Measurements from ENCODE around the gene ABCD1. TPM values are rescaled to one million over a fixed set of nuclear protein-coding genes. Genes with fewer than 3 reads are reported as not detected.
"Not testable (repeated sequence)": the region's sequence is repeated elsewhere in the genome, so short reads cannot be mapped to it uniquely, and the experiment has no call there.

The ABCD1 gene
- total RNA-seq, 2 donors from 2014 or later: 9.7 to 97.8 TPM

DNA sequence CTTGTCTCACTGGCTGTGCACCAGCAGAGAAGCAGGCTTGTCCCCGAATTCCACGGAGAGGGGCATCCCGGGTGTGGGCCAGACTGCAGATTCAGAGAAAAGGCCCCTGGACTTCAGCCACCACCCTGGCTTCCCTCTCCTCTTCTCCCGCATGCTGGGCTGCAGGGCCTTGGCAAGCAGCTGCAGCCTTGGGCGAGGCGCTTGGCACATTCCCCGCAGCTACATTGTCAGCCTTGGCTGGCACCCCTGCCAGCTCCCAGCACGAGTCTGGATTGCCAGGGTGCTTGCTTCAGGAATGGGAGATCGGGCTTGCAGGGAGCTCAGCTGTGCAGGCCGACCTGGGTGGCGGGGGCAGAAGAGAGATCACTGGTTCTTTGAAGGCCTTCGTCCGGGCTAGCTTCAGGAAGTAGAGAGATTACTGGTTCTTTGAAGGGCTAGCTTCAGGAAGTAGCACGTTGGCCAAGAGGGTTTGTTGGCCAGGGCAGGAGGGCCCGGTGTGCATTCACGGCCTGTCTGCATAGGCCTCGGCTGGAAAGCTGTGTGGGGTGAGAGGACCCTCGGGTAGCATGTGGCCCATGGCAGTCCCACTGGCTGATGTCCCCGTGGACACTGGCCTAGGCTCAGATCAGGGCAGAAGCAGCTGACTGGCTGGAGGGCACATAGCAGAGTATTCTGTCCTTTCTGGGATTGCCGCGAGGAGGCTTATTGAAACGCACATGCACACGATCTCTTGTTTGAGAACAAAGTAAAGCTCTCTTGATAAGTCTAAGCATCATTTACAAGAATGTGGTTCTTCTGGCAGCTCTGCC lies 2.7 kb downstream of the ABCD1 start:
- 6% methylated on average over 16 of the region's 23 CpGs for WGBS
- TF ChIP-seq, protein P1, sequence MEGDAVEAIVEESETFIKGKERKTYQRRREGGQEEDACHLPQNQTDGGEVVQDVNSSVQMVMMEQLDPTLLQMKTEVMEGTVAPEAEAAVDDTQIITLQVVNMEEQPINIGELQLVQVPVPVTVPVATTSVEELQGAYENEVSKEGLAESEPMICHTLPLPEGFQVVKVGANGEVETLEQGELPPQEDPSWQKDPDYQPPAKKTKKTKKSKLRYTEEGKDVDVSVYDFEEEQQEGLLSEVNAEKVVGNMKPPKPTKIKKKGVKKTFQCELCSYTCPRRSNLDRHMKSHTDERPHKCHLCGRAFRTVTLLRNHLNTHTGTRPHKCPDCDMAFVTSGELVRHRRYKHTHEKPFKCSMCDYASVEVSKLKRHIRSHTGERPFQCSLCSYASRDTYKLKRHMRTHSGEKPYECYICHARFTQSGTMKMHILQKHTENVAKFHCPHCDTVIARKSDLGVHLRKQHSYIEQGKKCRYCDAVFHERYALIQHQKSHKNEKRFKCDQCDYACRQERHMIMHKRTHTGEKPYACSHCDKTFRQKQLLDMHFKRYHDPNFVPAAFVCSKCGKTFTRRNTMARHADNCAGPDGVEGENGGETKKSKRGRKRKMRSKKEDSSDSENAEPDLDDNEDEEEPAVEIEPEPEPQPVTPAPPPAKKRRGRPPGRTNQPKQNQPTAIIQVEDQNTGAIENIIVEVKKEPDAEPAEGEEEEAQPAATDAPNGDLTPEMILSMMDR (IDR thresholded peaks at IDR 0.05): no peak
- peak; percentile 48 for TF ChIP-seq POLR2AphosphoS5 (IDR thresholded peaks at IDR 0.05)
- TF ChIP-seq POLR2A (IDR thresholded peaks at IDR 0.05): no peak
- intact Hi-C loops (cut with DNase I): no loop called here
- Histone ChIP-seq H3K9me3 (no peaks in the 10 kb centered on the region), H3K4me3 (no peak overlapping the region), H3K27me3 (replicated peaks; ENCODE audit: insufficient read depth) (no peaks in the 10 kb centered on the region), H3K4me1 (replicated peaks) (no peaks in the 10 kb centered on the region), H3K36me3 (no peaks in the 10 kb centered on the region), H3K27ac (peak overlapping the region; percentile 55 to 76)
- DNase-seq (ENCODE audit: low spot score): peak; percentile 60

DNA sequence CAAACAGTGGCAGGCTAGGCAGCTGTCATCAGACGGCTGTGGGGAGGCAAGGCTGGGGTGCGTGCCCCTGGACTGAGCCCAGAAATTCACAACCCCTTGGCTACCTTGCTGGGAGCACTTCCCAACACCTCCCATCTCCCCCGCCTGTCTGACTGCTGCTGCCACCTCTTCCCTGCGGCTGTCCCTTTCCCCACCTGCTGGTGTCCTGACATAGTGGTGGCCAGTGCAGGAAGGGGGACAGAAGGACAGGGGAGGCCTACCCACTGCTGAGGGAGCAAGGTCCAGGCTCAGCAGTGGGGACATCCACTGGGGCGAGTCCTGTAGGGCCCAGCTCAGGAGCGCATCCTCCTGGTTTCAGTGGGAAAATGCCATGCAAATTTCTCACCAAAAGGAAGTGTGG lies 3.4 kb downstream of the ABCD1 start:
- no peaks in the 10 kb centered on the region for H3K27me3 ChIP-seq (replicated peaks; ENCODE audit: insufficient read depth)
- TF ChIP-seq, protein P1 (IDR thresholded peaks at IDR 0.05): no peak
- TF ChIP-seq POLR2AphosphoS5 (IDR thresholded peaks at IDR 0.05) (no peak), POLR2A (IDR thresholded peaks at IDR 0.05) (no peak)
- no peak for DNase-seq (ENCODE audit: low spot score)
- intact Hi-C loops (cut with DNase I): no loop called here
- H3K36me3 ChIP-seq: no peaks in the 10 kb centered on the region
- no peak overlapping the region for H3K4me3 ChIP-seq
- H3K27ac ChIP-seq: peak overlapping the region in 1 of 2 donors; percentile 76
- 74% methylated on average over 6 of the region's 6 CpGs for WGBS
- H3K4me1 ChIP-seq (replicated peaks): no peaks in the 10 kb centered on the region
- H3K9me3 ChIP-seq: no peaks in the 10 kb centered on the region

DNA sequence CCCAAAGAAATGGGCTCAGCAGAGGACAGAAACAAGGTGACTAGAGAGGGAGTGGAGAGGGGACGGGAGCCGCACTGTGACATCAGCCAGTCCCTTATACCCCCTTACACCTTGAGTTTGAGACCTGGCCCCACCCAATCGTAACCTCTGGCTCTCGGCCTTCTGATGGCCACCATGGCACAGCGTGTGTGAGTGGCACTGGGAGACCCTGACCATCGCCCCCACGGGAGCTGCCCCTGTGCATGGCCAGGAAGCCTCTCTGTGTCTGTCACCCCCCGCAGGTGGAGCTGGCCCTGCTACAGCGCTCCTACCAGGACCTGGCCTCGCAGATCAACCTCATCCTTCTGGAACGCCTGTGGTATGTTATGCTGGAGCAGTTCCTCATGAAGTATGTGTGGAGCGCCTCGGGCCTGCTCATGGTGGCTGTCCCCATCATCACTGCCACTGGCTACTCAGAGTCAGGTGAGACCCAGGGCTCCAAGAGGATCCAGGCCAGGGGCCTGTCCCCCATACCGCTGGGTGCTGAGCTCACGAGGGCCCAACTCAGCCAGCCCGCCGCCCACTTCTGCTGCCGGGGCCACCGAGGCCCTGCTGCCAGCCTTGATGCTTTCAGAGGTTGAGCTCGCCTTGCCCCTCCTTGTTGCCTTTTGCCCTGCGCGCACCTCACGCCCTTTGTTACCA lies 4.4 kb downstream of the ABCD1 start:
- Histone ChIP-seq H3K27me3 (replicated peaks; ENCODE audit: insufficient read depth) (no peaks in the 10 kb centered on the region), H3K9me3 (no peaks in the 10 kb centered on the region), H3K27ac (no peak overlapping the region), H3K36me3 (no peaks in the 10 kb centered on the region), H3K4me1 (replicated peaks) (no peaks in the 10 kb centered on the region), H3K4me3 (no peak overlapping the region)
- TF ChIP-seq POLR2AphosphoS5 (IDR thresholded peaks at IDR 0.05) (no peak), POLR2A (IDR thresholded peaks at IDR 0.05) (no peak)
- TF ChIP-seq, protein P1 (IDR thresholded peaks at IDR 0.05): no peak
- intact Hi-C loops (cut with DNase I): no loop called here
- WGBS: 92% methylated on average over 15 of the region's 23 CpGs
- DNase-seq (ENCODE audit: low spot score): no peak

DNA sequence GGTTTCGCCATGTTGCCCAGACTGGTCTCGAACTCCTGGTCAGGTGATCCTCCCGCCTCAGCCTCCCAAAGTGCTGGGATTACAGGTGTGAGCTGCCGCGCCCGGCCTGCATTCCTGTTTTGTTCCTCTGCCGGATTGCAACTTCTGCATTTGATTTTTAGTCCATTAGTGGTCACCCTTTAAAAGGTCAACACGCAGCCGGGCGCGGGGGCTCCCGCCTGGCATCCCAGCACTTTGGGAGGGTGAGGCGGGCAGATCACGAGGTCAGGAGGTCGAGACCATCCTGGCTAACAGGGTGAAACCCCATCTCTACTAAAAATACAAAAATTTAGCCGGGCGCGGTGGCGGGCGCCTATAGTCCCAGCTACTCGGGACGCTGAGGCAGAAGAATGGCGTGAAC lies 5.5 kb downstream of the ABCD1 start:
- H3K4me1 ChIP-seq (replicated peaks); H3K4me3 ChIP-seq; H3K27ac ChIP-seq; H3K36me3 ChIP-seq; H3K9me3 ChIP-seq; intact Hi-C loops (cut with DNase I); H3K27me3 ChIP-seq (replicated peaks; ENCODE audit: insufficient read depth); DNase-seq (ENCODE audit: low spot score): not testable (repeated sequence)
- 95% methylated on average over 14 of the region's 23 CpGs for WGBS

DNA sequence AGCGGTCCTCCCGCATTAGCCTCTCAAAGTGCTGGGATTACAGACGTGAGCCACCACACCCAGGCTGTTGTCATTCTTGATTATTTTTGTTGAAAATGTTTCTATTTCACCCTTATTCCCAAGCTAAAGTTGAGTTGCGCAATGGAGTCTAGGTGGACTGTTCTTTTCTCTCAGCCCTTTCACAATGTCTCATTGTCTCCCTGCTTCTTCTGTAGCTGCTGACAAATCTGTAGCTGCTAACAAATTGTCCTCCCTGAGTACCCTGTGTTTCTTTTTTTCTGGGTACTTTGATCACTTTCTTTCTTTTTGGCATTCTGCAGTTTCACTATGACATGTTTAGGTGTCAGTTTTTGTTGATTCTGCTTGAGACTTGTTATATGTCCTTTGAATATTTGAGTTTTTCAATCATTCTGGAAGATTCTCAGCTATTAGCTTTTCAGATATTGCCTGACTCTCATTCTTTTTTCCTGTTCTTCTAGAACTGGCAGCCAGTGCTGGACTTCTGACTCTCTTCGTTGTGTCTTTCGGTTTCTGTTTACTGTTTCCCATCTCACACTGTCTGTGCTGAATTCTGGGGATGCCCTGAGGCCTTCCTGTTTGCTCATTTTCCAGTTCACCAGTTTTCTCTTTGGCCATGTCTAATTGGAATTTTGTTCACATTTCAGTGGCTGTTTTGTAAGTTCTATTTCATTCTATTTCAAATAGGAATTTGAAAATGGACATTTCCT lies 6.6 kb downstream of the ABCD1 start:
- no peaks in the 10 kb centered on the region for H3K27me3 ChIP-seq (replicated peaks; ENCODE audit: insufficient read depth)
- TF ChIP-seq POLR2A (IDR thresholded peaks at IDR 0.05): no peak
- no peak for TF ChIP-seq POLR2AphosphoS5 (IDR thresholded peaks at IDR 0.05)
- TF ChIP-seq, protein P1 (IDR thresholded peaks at IDR 0.05): no peak
- H3K27ac ChIP-seq: no peak overlapping the region
- no peaks in the 10 kb centered on the region for H3K36me3 ChIP-seq
- H3K4me3 ChIP-seq: no peak overlapping the region
- DNase-seq (ENCODE audit: low spot score): no peak
- H3K9me3 ChIP-seq: no peaks in the 10 kb centered on the region
- intact Hi-C loops (cut with DNase I): no loop called here
- WGBS: 92% methylated on average over 6 of the region's 6 CpGs
- no peaks in the 10 kb centered on the region for H3K4me1 ChIP-seq (replicated peaks)
